NCI-H526 (cell line): ENCODE results near the gene TIMM17B.
"Not testable (repeated sequence)": the region's sequence is repeated elsewhere in the genome, so short reads cannot be mapped to it uniquely, and the experiment has no call there.

Experiments
- DNase-seq, 2 experiments: peaks; one replicate each; lab custom pipeline; 2025; lab: John Stamatoyannopoulos, UW

Gene TIMM17B

GRCh38 chrX:48894891-48895290 lies 2.7 kb downstream of the TIMM17B start:
- no peak for DNase-seq

GRCh38 chrX:48893556-48894348 lies 3.8 kb downstream of the TIMM17B start:
- DNase-seq = no peak

- no peak for DNase-seq
Observed at GRCh38 chrX:48892896-48893295, 4.7 kb downstream of the TIMM17B start.

GRCh38 chrX:48891402-48892288 lies 5.9 kb downstream of the TIMM17B start:
- peak; percentile 82 to 95 for DNase-seq

GRCh38 chrX:48890934-48891401 lies 6.6 kb downstream of the TIMM17B start:
- DNase-seq = peak in 1 of 2 experiments; percentile 23

- DNase-seq = peak in 1 of 2 experiments; percentile 5
Observed at GRCh38 chrX:48890296-48890925, 7.2 kb downstream of the TIMM17B start.

GRCh38 chrX:48886586-48886985 lies 11.0 kb downstream of the TIMM17B start:
- not testable (repeated sequence) for DNase-seq

- DNase-seq = peak; percentile 24 to 40
Observed at GRCh38 chrX:48883729-48884128, 13.8 kb downstream of the TIMM17B start.

- not testable (repeated sequence) for DNase-seq
Observed at GRCh38 chrX:48876944-48877343, 20.6 kb downstream of the TIMM17B start.

- DNase-seq = not testable (repeated sequence)
Observed at GRCh38 chrX:48872017-48872416, 25.6 kb downstream of the TIMM17B start.

- no peak for DNase-seq
Observed at GRCh38 chrX:48864210-48864609, 33.4 kb downstream of the TIMM17B start.

- DNase-seq = no peak
Observed at GRCh38 chrX:48854898-48855297, 42.7 kb downstream of the TIMM17B start.

GRCh38 chrX:48854121-48854804 lies 43.3 kb downstream of the TIMM17B start:
- not testable (repeated sequence) for DNase-seq

- not testable (repeated sequence) for DNase-seq
Observed at GRCh38 chrX:48853494-48853893, 44.1 kb downstream of the TIMM17B start.

- DNase-seq = no peak
Observed at GRCh38 chrX:48852857-48853256, 44.7 kb downstream of the TIMM17B start.

- DNase-seq = no peak
Observed at GRCh38 chrX:48848847-48849246, 48.7 kb downstream of the TIMM17B start.
